ENCODE results near the gene SERPINA5.
"Not testable (repeated sequence)": the region's sequence is repeated elsewhere in the genome, so short reads cannot be mapped to it uniquely, and the experiment has no call there.

Gene SERPINA5

DNA sequence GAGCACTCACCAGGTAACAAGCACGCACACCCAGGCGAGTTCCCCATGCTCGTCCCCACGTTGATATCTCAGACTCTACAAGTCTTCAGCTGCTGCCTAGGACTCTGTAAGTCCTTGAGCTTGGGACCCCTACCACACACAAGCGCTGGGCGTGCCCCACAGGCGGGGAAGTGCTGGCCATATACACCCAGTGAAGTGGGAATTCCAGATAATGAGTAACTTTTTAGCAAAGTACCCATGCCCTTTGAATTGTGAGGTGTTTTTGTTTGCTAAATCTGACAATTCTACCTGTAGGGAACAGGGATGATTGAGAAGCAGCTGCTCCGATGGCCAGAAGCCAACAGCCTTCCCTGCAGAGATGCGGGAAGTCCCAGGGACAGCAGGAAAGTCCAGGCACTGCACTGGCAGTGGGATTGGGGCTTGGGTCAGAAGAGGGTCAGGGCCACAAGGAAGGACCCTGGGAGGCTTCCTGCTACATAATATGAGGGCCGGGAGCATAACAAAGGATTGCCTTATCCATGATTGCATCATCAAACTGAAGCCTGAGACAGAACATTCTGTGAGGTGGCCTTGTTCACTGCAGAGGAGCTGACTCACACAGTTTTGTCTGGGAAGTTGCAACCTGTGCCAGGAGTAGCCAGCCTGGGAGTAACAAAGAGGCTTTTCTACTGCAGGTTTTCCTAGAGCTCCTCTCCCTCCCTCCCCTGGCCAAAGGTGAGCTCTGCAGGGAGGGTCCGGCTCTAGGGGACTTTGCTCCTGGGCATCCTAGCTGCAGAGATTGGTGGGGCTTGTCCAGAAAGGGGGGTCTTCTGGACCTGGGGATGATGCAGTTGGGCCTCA is 17.8 kb downstream of the SERPINA5 start:
- Mint-ChIP-seq H3K27ac (no peak overlapping the region), H3K4me3 (no peak overlapping the region), H3K9me3 (no peaks in the 10 kb centered on the region), H3K27me3 (peaks cover 7% of the 10 kb centered on the region), H3K4me1 (no peaks in the 10 kb centered on the region), H3K36me3 (no peaks in the 10 kb centered on the region)

GRCh38 chr14:94599656-94600004 is 18.4 kb downstream of the SERPINA5 start:
- Mint-ChIP-seq H3K27ac (no peak overlapping the region), H3K27me3 (peaks cover 7% of the 10 kb centered on the region), H3K4me1 (no peaks in the 10 kb centered on the region), H3K9me3 (no peaks in the 10 kb centered on the region), H3K4me3 (no peak overlapping the region), H3K36me3 (no peaks in the 10 kb centered on the region)

- Mint-ChIP-seq H3K27ac (no peak overlapping the region), H3K27me3 (peaks cover 5% of the 10 kb centered on the region), H3K9me3 (no peaks in the 10 kb centered on the region), H3K36me3 (no peaks in the 10 kb centered on the region), H3K4me3 (no peak overlapping the region), H3K4me1 (no peaks in the 10 kb centered on the region)
These were observed 18.9 kb downstream of the SERPINA5 start for GRCh38 chr14:94600148-94600545.

GRCh38 chr14:94601884-94602391 is 20.7 kb downstream of the SERPINA5 start:
- Mint-ChIP-seq H3K27me3 (peaks cover 2% of the 10 kb centered on the region), H3K4me1 (no peaks in the 10 kb centered on the region), H3K9me3 (no peaks in the 10 kb centered on the region), H3K4me3 (no peak overlapping the region), H3K27ac (no peak overlapping the region), H3K36me3 (no peaks in the 10 kb centered on the region)

DNA sequence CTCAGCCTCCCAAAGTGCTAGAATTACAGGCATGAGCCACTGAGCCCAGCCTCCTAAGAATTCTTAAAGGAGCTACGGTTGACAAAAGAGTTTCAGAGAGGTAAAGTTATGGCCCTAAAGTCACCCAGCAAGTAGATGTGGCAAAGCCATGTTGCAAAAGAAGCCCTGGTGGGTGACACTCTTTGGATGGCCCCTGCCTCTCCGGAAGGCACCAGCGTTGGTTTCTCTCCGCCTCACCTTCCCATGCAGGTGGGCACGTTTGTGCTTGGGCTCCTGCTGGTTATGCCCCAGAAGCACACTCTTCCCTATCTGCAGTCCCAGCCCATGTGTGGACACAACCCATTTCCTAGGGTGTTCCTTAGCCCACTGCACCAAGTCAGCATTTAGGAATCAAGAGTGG is 21.5 kb downstream of the SERPINA5 start:
- H3K36me3 Mint-ChIP-seq = no peaks in the 10 kb centered on the region
- peaks cover 2% of the 10 kb centered on the region for H3K27me3 Mint-ChIP-seq
- H3K27ac Mint-ChIP-seq = no peak overlapping the region
- no peak overlapping the region for H3K4me3 Mint-ChIP-seq
- no peaks in the 10 kb centered on the region for H3K4me1 Mint-ChIP-seq
- H3K9me3 Mint-ChIP-seq = no peaks in the 10 kb centered on the region

GRCh38 chr14:94605361-94605760 is 24.1 kb downstream of the SERPINA5 start:
- Mint-ChIP-seq H3K4me1 (no peaks in the 10 kb centered on the region), H3K36me3 (no peaks in the 10 kb centered on the region), H3K4me3 (no peak overlapping the region), H3K27ac (no peak overlapping the region), H3K27me3 (peaks cover 2% of the 10 kb centered on the region), H3K9me3 (no peaks in the 10 kb centered on the region)

GRCh38 chr14:94608966-94609365 is 27.7 kb downstream of the SERPINA5 start:
- not testable (repeated sequence) for H3K27me3 Mint-ChIP-seq, H3K27ac Mint-ChIP-seq, H3K4me1 Mint-ChIP-seq, H3K4me3 Mint-ChIP-seq, H3K36me3 Mint-ChIP-seq, H3K9me3 Mint-ChIP-seq

GRCh38 chr14:94611179-94611578 is 30.0 kb downstream of the SERPINA5 start:
- no peak overlapping the region for H3K4me3 Mint-ChIP-seq
- no peaks in the 10 kb centered on the region for H3K27me3 Mint-ChIP-seq
- no peaks in the 10 kb centered on the region for H3K9me3 Mint-ChIP-seq
- no peaks in the 10 kb centered on the region for H3K36me3 Mint-ChIP-seq
- H3K27ac Mint-ChIP-seq = no peak overlapping the region
- H3K4me1 Mint-ChIP-seq = no peaks in the 10 kb centered on the region

DNA sequence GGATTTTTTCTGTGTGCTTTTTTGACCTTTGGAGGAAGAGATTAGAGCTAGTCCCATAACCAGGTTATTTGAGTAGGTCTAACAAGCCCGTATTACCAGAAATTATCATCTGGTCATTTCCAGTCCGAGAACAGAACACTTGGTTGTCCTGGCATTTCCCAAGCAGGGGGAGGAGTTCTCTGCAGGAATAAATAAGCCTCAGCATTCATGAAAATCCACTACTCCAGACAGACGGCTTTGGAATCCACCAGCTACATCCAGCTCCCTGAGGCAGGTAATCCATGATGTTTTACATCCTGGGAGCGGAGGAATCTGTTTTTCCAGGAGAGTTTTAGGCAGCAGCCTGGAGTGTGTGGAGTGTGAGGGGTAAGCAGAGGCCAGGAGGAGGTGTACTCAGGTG is 30.9 kb downstream of the SERPINA5 start, which contains the start of gene SERPINA3:
SERPINA3 (plus strand) TSS at position 218 of the 400 bp plus-strand sequence. CDS start 2,051 bp downstream, outside the sequence.
- Mint-ChIP-seq H3K4me1 (no peaks in the 10 kb centered on the region), H3K4me3 (no peak within 1 kb of the TSS), H3K27ac (no peak within 1 kb of the TSS), H3K9me3 (no peaks in the 10 kb centered on the region), H3K36me3 (no peaks in the 10 kb centered on the region), H3K27me3 (no peaks in the 10 kb centered on the region)

DNA sequence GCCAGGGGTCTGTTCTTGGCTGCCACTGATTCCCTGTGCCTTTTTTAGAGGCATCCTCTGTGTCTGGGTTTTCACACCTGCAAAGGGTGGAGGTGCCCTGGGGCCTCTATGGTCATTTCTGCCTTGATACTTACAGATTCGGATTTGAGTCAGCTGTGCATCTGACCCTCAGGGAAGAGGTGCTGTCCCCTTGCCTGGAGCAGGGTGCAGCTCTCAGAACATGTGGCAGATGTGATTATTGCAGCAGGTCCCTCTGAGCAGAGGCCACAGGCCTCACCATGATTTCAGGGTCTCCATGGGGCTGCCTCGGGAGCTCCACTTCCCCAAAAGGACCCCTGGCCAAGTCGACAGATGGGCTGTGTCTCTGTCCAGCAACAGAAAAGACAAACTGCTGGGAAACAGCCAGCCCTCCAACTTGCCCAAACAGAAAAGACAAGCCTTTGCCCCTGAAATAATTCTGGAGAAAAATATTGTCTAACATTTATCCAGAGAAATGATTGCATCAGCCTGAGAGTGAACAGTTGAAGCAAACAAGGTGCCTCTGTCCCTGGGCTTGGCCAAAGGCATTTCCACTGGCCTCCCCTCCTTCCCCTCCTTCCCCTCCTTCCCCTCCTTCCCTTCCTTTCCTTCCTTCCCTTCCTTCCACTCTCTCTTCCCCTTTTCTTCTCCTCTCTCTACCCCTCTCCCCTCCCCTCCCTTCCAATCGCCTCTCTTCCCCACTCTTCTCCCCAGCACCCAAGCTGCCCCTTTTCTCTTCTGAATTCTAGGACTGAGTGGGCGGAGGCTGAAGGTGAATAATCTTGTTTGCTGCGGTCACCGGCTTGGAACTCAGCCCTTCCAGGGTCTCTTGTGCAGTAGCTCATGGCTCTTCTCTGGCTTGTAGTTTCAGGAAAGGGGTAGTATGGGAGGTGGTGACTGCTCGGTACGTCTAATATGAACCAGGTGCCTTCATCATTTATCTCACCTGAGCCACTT is 31.6 kb downstream of the SERPINA5 start:
- H3K4me3 Mint-ChIP-seq = no peak overlapping the region
- H3K9me3 Mint-ChIP-seq = no peaks in the 10 kb centered on the region
- no peaks in the 10 kb centered on the region for H3K36me3 Mint-ChIP-seq
- H3K27ac Mint-ChIP-seq = no peak overlapping the region
- no peaks in the 10 kb centered on the region for H3K27me3 Mint-ChIP-seq
- H3K4me1 Mint-ChIP-seq = no peaks in the 10 kb centered on the region

- Mint-ChIP-seq H3K36me3 (no peaks in the 10 kb centered on the region), H3K27me3 (no peaks in the 10 kb centered on the region), H3K27ac (no peak overlapping the region), H3K4me3 (no peak overlapping the region), H3K4me1 (no peaks in the 10 kb centered on the region), H3K9me3 (peaks cover 5% of the 10 kb centered on the region)
These were observed 32.8 kb downstream of the SERPINA5 start for GRCh38 chr14:94613720-94614644.

- H3K4me1 Mint-ChIP-seq = no peaks in the 10 kb centered on the region
- no peak overlapping the region for H3K27ac Mint-ChIP-seq
- peaks cover 8% of the 10 kb centered on the region for H3K9me3 Mint-ChIP-seq
- no peak overlapping the region for H3K4me3 Mint-ChIP-seq
- H3K36me3 Mint-ChIP-seq = no peaks in the 10 kb centered on the region
- no peaks in the 10 kb centered on the region for H3K27me3 Mint-ChIP-seq
These were observed 33.6 kb downstream of the SERPINA5 start for GRCh38 chr14:94614802-94615201.

- H3K4me3 Mint-ChIP-seq = no peak overlapping the region
- H3K9me3 Mint-ChIP-seq = peaks cover 8% of the 10 kb centered on the region
- H3K27me3 Mint-ChIP-seq = no peaks in the 10 kb centered on the region
- H3K4me1 Mint-ChIP-seq = no peaks in the 10 kb centered on the region
- H3K27ac Mint-ChIP-seq = no peak overlapping the region
- no peaks in the 10 kb centered on the region for H3K36me3 Mint-ChIP-seq
These were observed 34.0 kb downstream of the SERPINA5 start for GRCh38 chr14:94615254-94615653.

GRCh38 chr14:94615823-94616570 is 34.8 kb downstream of the SERPINA5 start:
- no peak overlapping the region for H3K27ac Mint-ChIP-seq
- no peaks in the 10 kb centered on the region for H3K27me3 Mint-ChIP-seq
- H3K9me3 Mint-ChIP-seq = peaks cover 8% of the 10 kb centered on the region
- H3K36me3 Mint-ChIP-seq = no peaks in the 10 kb centered on the region
- no peaks in the 10 kb centered on the region for H3K4me1 Mint-ChIP-seq
- no peak overlapping the region for H3K4me3 Mint-ChIP-seq

All from activated naive CD4-positive, alpha-beta T cell treated with anti-CD3 and anti-CD28 coated beads, Interleukin-2, amount 50 U/mL, for 24 hours (primary cell).